CD8-positive, alpha-beta memory T cell (primary cell): ENCODE results near the gene FBXO28. TPM values are rescaled to one million over a fixed set of nuclear protein-coding genes. Genes with fewer than 3 reads are reported as not detected.
"Not testable (repeated sequence)": the region's sequence is repeated elsewhere in the genome, so short reads cannot be mapped to it uniquely, and the experiment has no call there.

Experiments used
- CTCF ChIA-PET: fragments of 350-600 bp; sonication (Branson Sonifier 250); formaldehyde crosslinking; loops from one replicate; lab custom pipeline; 2021; ENCODE audit warnings: antibody characterized with exemption; lab: Charles Lee
- POLR2A ChIA-PET: fragments of 350-600 bp; sonication (Branson Sonifier 250); formaldehyde crosslinking; loops from one replicate; lab custom pipeline; 2021; ENCODE audit warnings: antibody characterized with exemption; lab: Charles Lee
- DNase-seq, 5 donors: peaks; one replicate each; pipeline versions ENCODE4 v3.0.0 to v3.0.0-alpha.2; 2020 to 2022; ENCODE audit warnings: mixed read lengths in 1 of 5
- H3K27ac ChIP-seq: one replicate; pipeline ENCODE4 v1.7.0; 2013; ENCODE audit warnings: low read depth, mild to moderate bottlenecking, low read length, moderate library complexity
- H3K27me3 ChIP-seq: 2 replicates; pipeline ENCODE4 v1.7.0; 2013; ENCODE audit warnings: low read length, mild to moderate bottlenecking; ENCODE audit not compliant: insufficient read depth, poor library complexity, severe bottlenecking
- H3K36me3 ChIP-seq: 2 replicates; pipeline ENCODE4 v1.7.0; 2013; ENCODE audit warnings: mild to moderate bottlenecking, low read length, moderate library complexity; ENCODE audit not compliant: insufficient read depth
- H3K4me1 ChIP-seq: 2 replicates; pipeline ENCODE4 v1.7.0; 2013; ENCODE audit warnings: mild to moderate bottlenecking, low read length, moderate library complexity; ENCODE audit not compliant: insufficient read depth
- H3K4me3 ChIP-seq: 2 replicates; pipeline ENCODE4 v1.7.0; 2013; ENCODE audit warnings: mild to moderate bottlenecking, low read length
- H3K9me3 ChIP-seq: 2 replicates; pipeline ENCODE4 v1.7.0; 2013; ENCODE audit warnings: mild to moderate bottlenecking, low read length
- H3K27ac Mint-ChIP-seq, 8 donors: one replicate each; pipeline ENCODE4 v1.8.0; 2020 to 2021; ENCODE audit warnings: mixed read lengths in 8 of 8, mild to moderate bottlenecking in 6 of 8, inconsistent platforms in 3 of 8, moderate library complexity in 3 of 8
- H3K27me3 Mint-ChIP-seq, 2 donors: one replicate each; pipeline ENCODE4 v1.8.0; 2020 to 2021; ENCODE audit warnings: mixed read lengths in 2 of 2, mild to moderate bottlenecking in 1 of 2, moderate library complexity in 1 of 2
- H3K36me3 Mint-ChIP-seq, 3 donors: one replicate each; pipeline ENCODE4 v1.8.0; 2020 to 2021; ENCODE audit warnings: mixed read lengths in 3 of 3, inconsistent platforms in 1 of 3, mild to moderate bottlenecking in 1 of 3
- H3K4me1 Mint-ChIP-seq, 3 donors: one replicate each; pipeline ENCODE4 v1.8.0; 2020 to 2021; ENCODE audit warnings: mixed read lengths in 3 of 3, inconsistent platforms in 1 of 3, mild to moderate bottlenecking in 1 of 3
- H3K4me3 Mint-ChIP-seq, 7 donors: one replicate each; pipeline ENCODE4 v1.8.0; 2020 to 2021; ENCODE audit warnings: mixed read lengths in 7 of 7, mild to moderate bottlenecking in 6 of 7, moderate library complexity in 4 of 7, inconsistent platforms in 2 of 7
- H3K9me3 Mint-ChIP-seq, 5 donors: one replicate each; pipeline ENCODE4 v1.8.0; 2020 to 2022; ENCODE audit warnings: mixed read lengths in 5 of 5, mild to moderate bottlenecking in 3 of 5, moderate library complexity in 2 of 5, inconsistent platforms in 1 of 5
- polyA plus RNA-seq: library from polyadenylated mRNA; unstranded; fragments of 300-500 nt; fragmentation: Illumina TruSeq; gene quantifications from one replicate; pipeline ENCODE4 v1.2.3, GENCODE V29; 2021
- total RNA-seq, 2 experiments: library from RNA; stranded (reverse); gene quantifications; one replicate each; pipeline ENCODE4 v1.2.3, GENCODE V29; 2021

Gene FBXO28
- total and polyA plus RNA-seq, 3 experiments from 2014 or later: 16.8 to 32.2 (median 31.6) TPM

- H3K27me3 Mint-ChIP-seq: peaks cover 9 to 69% of the 10 kb centered on the region in 2 donors
- Histone ChIP-seq H3K4me3 (no peak overlapping the region), H3K9me3 (no peaks in the 10 kb centered on the region), H3K27me3 (no peaks in the 10 kb centered on the region), H3K27ac (no peak overlapping the region), H3K4me1 (peaks cover 3% of the 10 kb centered on the region), H3K36me3 (no peaks in the 10 kb centered on the region)
- ChIA-PET POLR2A (no interaction called here), CTCF (no interaction called here)
- H3K9me3 Mint-ChIP-seq: peaks cover 0 to 4% (median 0%) of the 10 kb centered on the region in 5 donors
- DNase-seq: no peak
- H3K36me3 Mint-ChIP-seq: peaks cover 0 to 5% (median 1%) of the 10 kb centered on the region in 3 donors
- no peak overlapping the region for H3K27ac Mint-ChIP-seq
- H3K4me1 Mint-ChIP-seq: peaks cover under 1 to 7% (median 6%) of the 10 kb centered on the region in 3 donors
- no peak overlapping the region for H3K4me3 Mint-ChIP-seq
Measured at GRCh38 chr1:224070521-224070920, 43.4 kb upstream of the FBXO28 start.

- Mint-ChIP-seq H3K4me1 (peaks cover 0 to 5% (median 4%) of the 10 kb centered on the region in 3 donors), H3K36me3 (peaks cover 0 to 5% (median 1%) of the 10 kb centered on the region in 3 donors), H3K9me3 (peaks cover 0 to 4% (median 0%) of the 10 kb centered on the region in 5 donors), H3K27ac (no peak overlapping the region), H3K4me3 (no peak overlapping the region), H3K27me3 (peaks cover 11 to 51% of the 10 kb centered on the region in 2 donors)
- Histone ChIP-seq H3K9me3 (no peaks in the 10 kb centered on the region), H3K27me3 (no peaks in the 10 kb centered on the region), H3K4me1 (no peaks in the 10 kb centered on the region), H3K36me3 (no peaks in the 10 kb centered on the region), H3K4me3 (no peak overlapping the region), H3K27ac (no peak overlapping the region)
- ChIA-PET CTCF (no interaction called here), POLR2A (no interaction called here)
- DNase-seq: no peak
Measured at GRCh38 chr1:224076407-224076806, 37.5 kb upstream of the FBXO28 start.

- CTCF ChIA-PET: interaction anchor here (1.2 kb wide), 1 partner anchor 12 kb away, joined by 3 read pairs; no protein-coding TSS in a partner anchor
- POLR2A ChIA-PET, DNase-seq, H3K4me3 Mint-ChIP-seq, H3K4me1 ChIP-seq, H3K27ac Mint-ChIP-seq, H3K36me3 Mint-ChIP-seq, H3K4me3 ChIP-seq, H3K36me3 ChIP-seq, H3K9me3 Mint-ChIP-seq, H3K27ac ChIP-seq, H3K9me3 ChIP-seq, H3K27me3 ChIP-seq, H3K4me1 Mint-ChIP-seq: not testable (repeated sequence)
- H3K27me3 Mint-ChIP-seq: peaks cover 9 to 21% of the 10 kb centered on the region in 2 donors
Measured at GRCh38 chr1:224079644-224080043, 34.3 kb upstream of the FBXO28 start.

DNA sequence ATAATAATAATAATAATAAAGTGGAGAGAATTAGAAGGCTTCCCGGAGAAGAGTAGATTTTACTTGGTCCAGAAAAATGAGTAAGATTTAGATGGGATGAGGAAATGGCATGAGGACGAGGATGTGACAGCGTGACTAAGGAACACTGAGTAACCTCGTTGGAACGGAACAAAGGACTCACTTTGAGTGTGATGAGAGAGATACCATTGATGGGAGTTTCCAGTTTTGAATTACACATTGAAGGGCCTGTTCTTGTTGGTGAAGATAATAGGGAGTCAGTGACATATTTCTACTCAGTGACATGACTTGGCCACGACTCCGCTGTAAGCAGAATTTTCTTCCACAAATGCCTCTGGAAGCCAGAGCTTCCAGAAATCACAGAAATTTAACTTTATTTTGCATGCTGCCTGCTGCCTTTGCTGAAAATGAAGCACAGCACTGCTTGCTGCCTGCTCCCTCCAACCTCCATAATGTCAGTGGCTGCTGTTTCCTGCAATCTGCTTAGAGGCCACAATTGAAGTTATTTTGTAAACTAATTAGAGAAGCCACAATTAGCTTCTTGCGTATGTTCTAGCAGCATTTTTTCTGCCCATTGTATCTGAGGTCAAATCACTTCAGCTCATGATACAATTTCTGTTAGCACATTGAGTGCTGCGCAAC, 33.7 kb upstream of the FBXO28 start:
- Histone ChIP-seq H3K4me3 (no peak overlapping the region), H3K27ac (no peak overlapping the region), H3K36me3 (no peaks in the 10 kb centered on the region), H3K27me3 (no peaks in the 10 kb centered on the region), H3K4me1 (no peaks in the 10 kb centered on the region), H3K9me3 (no peaks in the 10 kb centered on the region)
- no peak for DNase-seq
- ChIA-PET CTCF (interaction anchor here (1.2 kb wide), 1 partner anchor 11 kb away, joined by 3 read pairs; no protein-coding TSS in a partner anchor), POLR2A (no interaction called here)
- no peaks in the 10 kb centered on the region for H3K4me1 Mint-ChIP-seq
- H3K27ac Mint-ChIP-seq: no peak overlapping the region
- H3K4me3 Mint-ChIP-seq: no peak overlapping the region
- H3K36me3 Mint-ChIP-seq: no peaks in the 10 kb centered on the region
- H3K9me3 Mint-ChIP-seq: no peaks in the 10 kb centered on the region
- H3K27me3 Mint-ChIP-seq: peaks cover 9 to 15% of the 10 kb centered on the region in 2 donors

- Histone ChIP-seq H3K4me3 (no peak overlapping the region), H3K4me1 (no peaks in the 10 kb centered on the region), H3K27me3 (no peaks in the 10 kb centered on the region), H3K9me3 (no peaks in the 10 kb centered on the region), H3K36me3 (no peaks in the 10 kb centered on the region), H3K27ac (no peak overlapping the region)
- Mint-ChIP-seq H3K36me3 (no peaks in the 10 kb centered on the region), H3K4me1 (no peaks in the 10 kb centered on the region), H3K9me3 (no peaks in the 10 kb centered on the region), H3K27ac (no peak overlapping the region), H3K4me3 (no peak overlapping the region), H3K27me3 (peaks cover 11 to 12% of the 10 kb centered on the region in 2 donors)
- DNase-seq: no peak
- ChIA-PET CTCF (no interaction called here), POLR2A (no interaction called here)
Measured at GRCh38 chr1:224081604-224082003, 32.3 kb upstream of the FBXO28 start.

- ChIA-PET POLR2A (no interaction called here), CTCF (no interaction called here)
- Mint-ChIP-seq H3K27ac (no peak overlapping the region), H3K4me1 (no peaks in the 10 kb centered on the region), H3K4me3 (no peak overlapping the region), H3K9me3 (no peaks in the 10 kb centered on the region), H3K36me3 (no peaks in the 10 kb centered on the region), H3K27me3 (peaks cover 13 to 15% of the 10 kb centered on the region in 2 donors)
- H3K9me3 ChIP-seq: no peaks in the 10 kb centered on the region
- no peaks in the 10 kb centered on the region for H3K36me3 ChIP-seq
- no peak overlapping the region for H3K27ac ChIP-seq
- H3K27me3 ChIP-seq: no peaks in the 10 kb centered on the region
- no peak overlapping the region for H3K4me3 ChIP-seq
- H3K4me1 ChIP-seq: no peaks in the 10 kb centered on the region
- no peak for DNase-seq
Measured at GRCh38 chr1:224082146-224082545, 31.8 kb upstream of the FBXO28 start.

DNA sequence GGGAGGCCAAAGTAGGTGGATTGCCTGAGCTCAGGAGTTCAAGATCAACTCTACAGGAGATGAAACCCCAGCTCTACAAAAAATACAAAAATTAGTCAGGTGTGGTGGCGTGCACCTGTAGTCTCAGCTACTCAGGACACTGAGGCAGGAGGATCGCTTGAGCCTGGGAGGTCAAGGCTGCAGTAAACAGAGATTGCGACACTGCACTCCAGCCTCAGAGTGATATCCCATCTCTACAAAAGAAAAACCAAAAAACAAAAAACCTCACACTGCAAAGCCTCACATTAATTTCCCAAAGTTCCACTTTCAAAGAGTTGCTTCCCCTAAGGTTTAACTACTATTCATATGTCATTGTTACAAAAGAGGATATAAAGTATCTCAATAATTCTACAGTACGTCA, 29.0 kb upstream of the FBXO28 start:
- Histone ChIP-seq H3K9me3 (no peaks in the 10 kb centered on the region), H3K27ac (no peak overlapping the region), H3K4me1 (no peaks in the 10 kb centered on the region), H3K27me3 (no peaks in the 10 kb centered on the region), H3K4me3 (no peak overlapping the region), H3K36me3 (no peaks in the 10 kb centered on the region)
- Mint-ChIP-seq H3K4me1 (no peaks in the 10 kb centered on the region), H3K27ac (no peak overlapping the region), H3K4me3 (no peak overlapping the region), H3K36me3 (no peaks in the 10 kb centered on the region), H3K27me3 (peaks cover 14 to 33% of the 10 kb centered on the region in 2 donors), H3K9me3 (no peaks in the 10 kb centered on the region)
- ChIA-PET CTCF (no interaction called here), POLR2A (no interaction called here)
- no peak for DNase-seq

GRCh38 chr1:224085421-224086108, 28.3 kb upstream of the FBXO28 start:
- H3K4me1 ChIP-seq: no peaks in the 10 kb centered on the region
- Mint-ChIP-seq H3K4me1 (no peaks in the 10 kb centered on the region), H3K27me3 (peaks cover 18 to 33% of the 10 kb centered on the region in 2 donors), H3K9me3 (no peaks in the 10 kb centered on the region), H3K27ac (no peak overlapping the region), H3K36me3 (no peaks in the 10 kb centered on the region), H3K4me3 (no peak overlapping the region)
- CTCF ChIA-PET: no interaction called here
- DNase-seq: no peak
- H3K27me3 ChIP-seq: no peaks in the 10 kb centered on the region
- no peak overlapping the region for H3K4me3 ChIP-seq
- POLR2A ChIA-PET: no interaction called here
- H3K27ac ChIP-seq: no peak overlapping the region
- H3K9me3 ChIP-seq: no peaks in the 10 kb centered on the region
- H3K36me3 ChIP-seq: no peaks in the 10 kb centered on the region
